Measurements from ENCODE around the gene DCAF5. TPM values are rescaled to one million over a fixed set of nuclear protein-coding genes. Genes with fewer than 3 reads are reported as not detected.
A peak's percentile ranks its signal among the peaks of the same experiment; 100 is the strongest.
"Not testable (repeated sequence)": the region's sequence is repeated elsewhere in the genome, so short reads cannot be mapped to it uniquely, and the experiment has no call there.

Gene DCAF5
- total RNA-seq = 10 to 100 TPM; 43.8 to 49.4 TPM
- long read RNA-seq, full-length matches to known transcripts = 14 of 24 reads
- long read RNA-seq, partial matches to known transcripts = 1 of 24 reads
- long read RNA-seq, other reads (novel, unspliced or antisense) = 9 of 24 reads

DNA sequence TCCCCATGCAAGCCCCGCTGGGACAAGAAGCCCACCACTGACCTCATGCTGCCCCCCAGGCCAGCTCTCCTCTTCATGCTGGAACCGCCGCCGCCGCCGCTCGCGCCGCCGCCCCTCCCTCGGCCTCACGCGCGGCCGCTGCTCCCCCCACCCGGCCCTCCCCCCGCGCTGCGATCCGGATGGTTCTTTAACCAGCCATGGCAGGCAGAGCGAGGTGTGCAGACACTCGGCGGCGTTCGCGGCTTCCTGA lies at the start of gene DCAF5:
TSS of gene DCAF5 (minus strand) at position 218 of the 250 bp plus-strand sequence. CDS start at position 77, 141 bp downstream.
- ATAC-seq (no peak), DNase-seq (no peak)
- intact Hi-C loops (cut with DNase I) = loop anchor here in 1 of 2 donors (1.0 to 10.0 kb wide), 2 partner anchors 38 to 72 kb away; partner anchors contain the start of gene EXD2

GRCh38 chr14:69199786-69200185 lies 46.9 kb upstream of the DCAF5 start:
- ATAC-seq (no peak), DNase-seq (no peak)
- intact Hi-C loops (cut with DNase I) = no loop called here

DNA sequence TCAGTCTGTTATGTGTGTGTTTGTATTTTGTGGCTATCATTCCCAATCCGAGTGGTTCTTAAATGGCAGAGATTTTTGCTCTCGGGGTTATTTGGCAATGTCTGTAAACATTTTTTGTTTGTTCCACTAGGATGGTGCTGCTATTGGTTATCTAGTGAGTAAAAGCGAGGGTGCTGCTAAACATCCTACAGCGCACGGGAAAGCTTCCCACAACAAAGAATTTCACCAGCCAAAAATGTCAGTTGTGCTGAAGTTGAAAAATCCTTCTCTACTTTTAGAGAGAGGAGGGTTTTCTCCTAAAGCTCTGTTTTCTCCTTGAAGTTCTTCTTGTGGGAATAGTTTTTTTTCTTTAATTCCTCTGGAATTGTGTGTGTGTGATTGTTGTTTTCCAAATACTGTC lies 40.8 kb upstream of the DCAF5 start:
- intact Hi-C loops (cut with DNase I) = no loop called here
- DNase-seq (no peak), ATAC-seq (no peak)

GRCh38 chr14:69191340-69192111 lies 38.6 kb upstream of the DCAF5 start, which contains the start of gene EXD2:
Gene EXD2 (plus strand): TSS chr14:69191498. CDS start chr14:69209471, 17,973 bp downstream.
- DNase-seq (peak; percentile 88), ATAC-seq (peak; percentile 99)
- intact Hi-C loops (cut with DNase I) = loop anchor here in 1 of 2 donors (1.0 kb wide), 1 partner anchor 38 kb away; the partner anchor contains the start of gene DCAF5

- intact Hi-C loops (cut with DNase I) = no loop called here
- DNase-seq = no peak
- ATAC-seq = no peak
These were observed 37.3 kb upstream of the DCAF5 start for GRCh38 chr14:69190191-69190590.

DNA sequence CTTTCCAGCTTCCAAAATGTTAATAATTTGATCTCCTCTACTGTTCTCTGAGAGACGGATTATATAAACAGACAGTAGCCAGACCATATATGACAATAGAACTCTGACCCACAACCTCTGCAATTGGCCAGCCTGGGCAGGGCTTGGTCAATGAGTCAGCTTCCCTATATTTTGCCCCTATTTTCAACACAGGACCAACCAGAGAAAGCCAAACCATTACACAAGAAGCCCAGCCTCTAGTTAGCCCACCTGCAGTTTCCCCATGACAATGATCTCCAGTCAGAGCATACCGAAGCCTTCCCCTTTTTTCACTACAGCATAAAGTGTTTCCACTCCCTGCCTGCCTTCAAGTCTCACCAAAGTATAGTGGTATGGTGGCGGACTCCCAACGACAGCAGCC lies 30.8 kb upstream of the DCAF5 start:
- ATAC-seq = no peak
- intact Hi-C loops (cut with DNase I) = no loop called here
- DNase-seq = no peak

DNA sequence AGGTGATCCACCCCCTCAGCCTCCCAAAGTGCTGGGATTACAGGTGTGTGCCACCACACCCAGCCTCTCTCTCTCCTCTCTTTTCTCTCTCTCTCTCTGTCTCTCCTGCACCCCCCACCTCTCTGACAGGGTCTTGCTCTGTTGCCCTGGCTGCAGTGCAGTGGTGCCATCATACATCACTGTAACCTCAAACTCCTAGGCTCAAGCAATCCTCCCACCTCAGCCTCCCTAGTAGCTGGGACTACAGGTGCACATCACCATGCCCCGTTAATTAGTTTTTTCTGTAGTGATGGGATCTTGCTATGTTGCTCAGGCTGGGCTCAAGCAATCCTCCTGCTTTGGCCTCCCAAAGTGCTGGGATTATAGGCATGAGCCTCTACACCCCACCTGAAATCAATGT lies 29.7 kb upstream of the DCAF5 start:
- DNase-seq; ATAC-seq; intact Hi-C loops (cut with DNase I): not testable (repeated sequence)

DNA sequence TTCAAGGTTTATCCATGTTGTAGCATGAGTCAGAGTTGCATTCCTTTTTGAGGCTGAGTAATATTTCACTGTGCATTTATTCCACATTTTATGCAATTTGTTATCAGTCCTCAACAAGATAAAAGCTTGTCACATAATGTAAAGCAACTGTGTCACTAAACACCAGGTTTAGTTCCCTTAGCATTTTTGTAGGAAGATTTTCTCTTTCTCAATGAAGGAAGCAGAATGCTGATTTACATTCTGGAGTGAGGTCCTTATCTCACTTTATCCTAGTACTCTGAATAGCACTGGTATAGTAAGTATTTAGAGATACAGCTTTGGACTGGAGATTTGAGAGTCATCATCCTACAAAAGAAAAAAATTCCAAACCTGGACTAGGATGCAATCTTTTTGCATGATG lies 28.6 kb upstream of the DCAF5 start:
- DNase-seq (no peak), ATAC-seq (no peak)
- intact Hi-C loops (cut with DNase I) = no loop called here

DNA sequence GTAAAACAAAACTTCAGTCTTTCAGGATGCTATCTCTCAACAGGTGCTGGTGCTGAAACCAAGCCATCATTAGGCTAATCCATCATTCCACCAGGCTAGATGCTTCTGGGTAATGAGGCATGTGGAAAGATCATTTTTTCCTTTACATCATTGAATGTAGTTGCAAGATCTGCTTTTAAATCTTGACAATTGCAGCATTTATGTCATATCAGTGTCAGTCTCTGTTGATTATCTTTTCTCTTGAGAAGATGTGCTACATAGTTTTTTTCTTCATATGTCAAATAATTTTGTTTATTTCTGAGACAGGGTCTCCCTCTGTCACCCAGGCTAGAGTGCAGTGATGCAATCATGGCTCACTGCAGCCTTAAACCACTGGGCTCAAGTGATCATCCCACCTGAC lies 22.2 kb upstream of the DCAF5 start:
- ATAC-seq = no peak
- intact Hi-C loops (cut with DNase I) = no loop called here
- no peak for DNase-seq

GRCh38 chr14:69171569-69171968 lies 18.6 kb upstream of the DCAF5 start:
- ATAC-seq (no peak), DNase-seq (no peak)
- intact Hi-C loops (cut with DNase I) = no loop called here

GRCh38 chr14:69170839-69171238 lies 17.9 kb upstream of the DCAF5 start:
- no peak for ATAC-seq
- DNase-seq = no peak
- intact Hi-C loops (cut with DNase I) = no loop called here

DNA sequence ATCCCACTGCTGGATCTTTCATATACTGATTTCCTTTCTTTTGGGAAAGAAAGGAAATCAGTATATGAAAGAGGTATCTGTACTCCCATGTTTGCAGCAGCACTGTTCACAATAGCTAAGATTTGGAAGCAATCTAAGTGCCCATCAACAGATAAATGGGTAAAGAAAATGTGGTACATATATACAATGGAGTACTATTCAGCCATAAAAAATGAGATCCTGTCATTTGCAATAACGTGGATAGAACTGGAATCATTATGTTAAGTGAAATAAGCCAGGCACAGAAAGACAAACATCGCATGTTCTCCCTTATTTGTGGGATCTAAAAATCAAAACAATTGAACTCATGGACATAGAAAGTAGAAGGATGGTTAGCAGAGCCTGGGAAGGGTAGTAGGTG lies 12.9 kb upstream of the DCAF5 start:
- ATAC-seq; DNase-seq; intact Hi-C loops (cut with DNase I): not testable (repeated sequence)

DNA sequence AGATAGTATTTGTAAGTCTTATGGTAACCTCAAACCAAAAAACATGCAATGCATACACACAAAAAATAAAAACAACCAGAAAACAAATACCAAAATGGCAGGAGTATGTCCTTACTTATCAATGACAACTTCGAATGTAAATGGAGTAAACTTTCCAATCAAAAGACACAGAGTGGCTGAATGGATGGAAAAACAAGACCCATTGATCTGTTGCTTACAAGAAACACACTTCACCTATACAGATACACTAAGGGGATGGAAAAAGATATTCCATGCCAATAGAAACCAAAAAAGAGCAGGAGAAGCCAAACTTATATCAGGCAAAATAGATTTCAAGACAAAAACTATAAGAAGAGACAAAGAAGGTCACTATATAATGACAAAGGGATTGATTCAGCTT lies 8.7 kb upstream of the DCAF5 start:
- DNase-seq (no peak), ATAC-seq (no peak)
- intact Hi-C loops (cut with DNase I) = no loop called here

GRCh38 chr14:69156224-69156623 lies 3.3 kb upstream of the DCAF5 start:
- ATAC-seq = no peak
- intact Hi-C loops (cut with DNase I) = loop anchor here in 1 of 2 donors (10.0 kb wide), 1 partner anchor 69 kb away; no protein-coding TSS in a partner anchor
- no peak for DNase-seq

GRCh38 chr14:69154779-69155178 lies 1.9 kb upstream of the DCAF5 start:
- ATAC-seq = no peak
- no peak for DNase-seq
- intact Hi-C loops (cut with DNase I) = loop anchor here in 1 of 2 donors (10.0 kb wide), 1 partner anchor 70 kb away; no protein-coding TSS in a partner anchor

DNA sequence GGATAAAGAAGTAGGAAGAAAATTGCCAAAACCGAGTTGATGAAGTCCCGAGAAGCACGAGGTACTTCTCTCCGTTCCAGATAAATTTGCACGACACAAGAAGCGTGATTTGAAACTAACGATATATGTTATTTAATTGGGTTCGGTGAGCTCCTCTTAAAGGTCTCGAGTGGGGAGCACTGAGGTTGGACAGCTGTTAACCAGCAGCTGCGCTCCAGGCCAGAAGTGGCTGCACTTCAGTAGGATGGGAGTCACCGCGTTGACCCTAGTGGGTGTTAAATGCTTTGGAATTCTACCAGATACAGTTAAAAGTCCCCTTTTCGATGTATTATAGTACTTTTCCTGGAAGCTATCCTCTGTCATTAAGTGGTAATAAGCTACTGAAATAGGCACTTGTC lies 953 bp upstream of the DCAF5 start:
- DNase-seq = peak; percentile 49
- intact Hi-C loops (cut with DNase I) = loop anchor here in 1 of 2 donors (1.0 to 10.0 kb wide), 2 partner anchors 37 to 71 kb away; partner anchors contain the start of gene EXD2
- peak in 1 of 2 donors; percentile 16 for ATAC-seq

GRCh38 chr14:69153152-69153872 lies 393 bp upstream of the DCAF5 start:
- intact Hi-C loops (cut with DNase I) = loop anchor here in 1 of 2 donors (1.0 to 10.0 kb wide), 2 partner anchors 38 to 71 kb away; partner anchors contain the start of gene EXD2
- DNase-seq (peak; percentile 96), ATAC-seq (peak; percentile 94 to 96)

DNA sequence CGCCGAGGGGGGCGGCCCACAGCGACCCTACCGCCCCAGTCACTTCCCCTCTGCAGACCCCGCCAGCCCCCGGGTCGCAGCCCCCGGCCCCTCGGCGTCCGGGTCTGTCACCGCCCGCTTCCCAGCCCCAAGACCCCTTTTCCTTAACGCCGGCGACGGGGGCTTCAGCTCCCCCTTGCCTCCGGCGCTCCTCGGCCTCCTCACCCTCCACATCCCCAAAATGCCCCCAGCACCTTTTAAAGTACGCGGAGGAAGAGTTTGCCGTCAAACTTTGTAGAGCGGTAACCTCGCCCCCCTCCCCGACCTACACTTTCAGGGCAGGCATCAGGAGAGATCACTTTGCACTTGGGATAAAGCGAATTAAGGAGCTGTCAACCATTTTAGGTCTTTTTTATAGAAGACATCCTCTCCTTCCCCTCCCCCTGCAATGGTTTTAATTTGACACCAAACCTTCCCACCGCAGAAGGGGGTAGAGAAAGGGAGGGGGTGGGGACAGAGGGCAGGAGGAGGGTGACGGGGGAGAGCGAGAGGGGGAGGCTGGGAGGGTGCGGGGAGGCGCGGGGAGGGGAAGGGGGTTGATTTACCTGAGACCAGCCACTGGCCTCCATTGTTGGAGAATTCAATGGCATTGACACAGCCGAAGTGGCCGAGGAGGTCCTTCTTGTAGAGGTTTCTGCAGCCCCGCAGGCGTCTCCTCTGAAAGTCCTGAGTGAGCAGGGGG lies 578 bp downstream of the DCAF5 start:
- ATAC-seq (peak; percentile 30 to 33), DNase-seq (no peak)
- intact Hi-C loops (cut with DNase I) = loop anchor here in 1 of 2 donors (10.0 kb wide), 1 partner anchor 72 kb away; no protein-coding TSS in a partner anchor
